HFF-Myc (cell line): ENCODE data around the gene CMTR1.

Experiments
- DNase-seq: peaks from one replicate; pipeline ENCODE4 v3.0.0-alpha.2; 2011; ENCODE audit warnings: low read depth; ENCODE audit errors: extremely low read depth
- H3K4me3 ChIP-seq: replicated peaks from 2 replicates; pipeline ENCODE4 v1.5.1; 2011; ENCODE audit warnings: low read depth, mild to moderate bottlenecking, control low read depth, low read length
- CTCF ChIP-seq: IDR thresholded peaks from 2 replicates; pipeline ENCODE4 v1.5.1; 2012; ENCODE audit warnings: mild to moderate bottlenecking, low read depth, low read length, control low read depth; ENCODE audit errors: missing control alignments

Gene CMTR1

GRCh38 chr6:37522836-37523235 is 89.8 kb downstream of the CMTR1 start:
- no peak for DNase-seq
- no peak overlapping the region for H3K4me3 ChIP-seq
- TF ChIP-seq CTCF: no peak

- H3K4me3 ChIP-seq: no peak overlapping the region
- no peak for TF ChIP-seq CTCF
- no peak for DNase-seq
Observed at GRCh38 chr6:37523412-37523811, 90.4 kb downstream of the CMTR1 start.

GRCh38 chr6:37524025-37524969 is 91.3 kb downstream of the CMTR1 start:
- DNase-seq: no peak

DNA sequence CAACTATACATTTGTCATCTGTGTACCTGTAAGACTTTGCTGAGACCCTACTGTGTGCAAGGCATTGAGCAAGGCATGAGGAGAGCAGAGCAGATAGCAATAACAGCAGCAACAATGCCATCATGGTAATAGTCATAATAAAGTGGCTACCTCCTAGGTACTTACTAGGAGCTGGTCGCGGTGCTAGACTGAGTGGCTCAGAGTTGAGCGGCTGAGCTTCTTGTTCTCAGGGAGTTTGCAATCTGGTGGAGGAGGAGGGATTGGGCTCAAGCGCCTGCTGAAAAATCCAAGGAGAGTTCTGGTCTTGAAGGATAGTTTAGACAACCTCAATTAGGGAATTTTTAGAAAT is 91.9 kb downstream of the CMTR1 start:
- no peak overlapping the region for H3K4me3 ChIP-seq
- DNase-seq: no peak
- TF ChIP-seq CTCF: no peak

More at GRCh38 chr6:37524025-37524969, 91.3 kb downstream of the CMTR1 start:
- no peak for TF ChIP-seq CTCF
- H3K4me3 ChIP-seq: no peak overlapping the region

GRCh38 chr6:37525460-37526357 is 92.7 kb downstream of the CMTR1 start:
- DNase-seq: no peak
- no peak for TF ChIP-seq CTCF
- H3K4me3 ChIP-seq: no peak overlapping the region

DNA sequence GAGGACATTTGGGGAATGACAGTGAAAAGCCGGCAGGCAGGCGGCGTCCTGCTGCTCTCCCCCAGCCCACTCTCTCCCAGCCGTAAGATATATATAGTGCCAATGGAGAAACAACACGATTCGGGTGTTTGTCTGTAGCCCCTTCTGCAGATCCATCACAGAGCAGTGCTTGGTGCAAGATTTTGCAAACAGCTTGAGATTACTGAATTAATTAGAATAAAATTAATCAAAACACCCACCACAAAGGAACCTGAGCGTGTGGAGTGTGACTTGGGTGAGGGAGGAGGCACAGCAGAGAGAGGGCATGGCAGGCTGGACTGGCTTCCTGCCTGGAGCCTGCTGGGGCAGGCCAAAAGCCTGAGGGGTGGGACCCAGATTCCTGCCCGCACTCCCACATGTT is 95.5 kb downstream of the CMTR1 start:
- no peak for TF ChIP-seq CTCF
- DNase-seq: no peak

More for the DNA sequence above, 95.5 kb downstream of the CMTR1 start:
- H3K4me3 ChIP-seq: no peak overlapping the region
